ENCODE results near the gene RAD51B.

GRCh38 chr14:68628605-68629310, 809.2 kb downstream of the RAD51B start:
- TF ChIP-seq POLR2A (IDR thresholded peaks at IDR 0.05; ENCODE audit: low read depth, low read length) (no peak), POLR2AphosphoS5 (IDR thresholded peaks at IDR 0.05; ENCODE audit: low read depth, low read length) (no peak)

Data from GM12892 (cell line).